ENCODE results near the gene CCDC17. TPM values are rescaled to one million over a fixed set of nuclear protein-coding genes. Genes with fewer than 3 reads are reported as not detected.
A peak's percentile ranks its signal among the peaks of the same experiment; 100 is the strongest.

CCDC17 gene
- total RNA-seq: 1 to 10 TPM in 3 of 9 donors, under 1 TPM in 6; 0.20 to 1.3 (median 0.93) TPM
- polyA plus RNA-seq: 1 to 10 TPM in 1 of 2 donors, under 1 TPM in 1; 0.35 to 2.0 TPM
- long read RNA-seq, donor 1: 0 reads
- long read RNA-seq, donor 2: 0 reads
- long read RNA-seq, donor 3: 0 reads

DNA sequence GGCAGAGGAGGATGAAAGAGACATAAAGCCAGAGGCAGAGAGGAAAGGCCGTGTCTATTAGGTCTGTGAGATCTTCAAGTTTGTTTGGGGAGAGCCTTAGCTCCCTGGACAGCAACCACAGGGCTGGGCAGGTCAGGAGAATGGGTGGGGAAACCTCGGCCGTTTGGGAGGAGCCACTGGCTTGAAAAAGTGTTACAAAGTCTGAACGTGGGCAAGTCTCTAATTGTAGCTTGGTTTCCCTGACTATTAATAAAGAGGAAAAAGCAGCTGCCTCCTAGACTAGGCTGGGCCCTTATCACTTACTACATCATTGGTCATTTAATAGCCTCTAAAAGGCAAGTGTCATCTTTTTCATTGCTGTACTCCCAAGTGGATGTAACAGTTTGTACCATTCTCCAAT is at the start of gene CCDC17:
TSS of gene CCDC17 (minus strand) at position 83 of the 400 bp plus-strand sequence. CDS start 145 bp downstream, outside the sequence.
- Histone ChIP-seq H3K36me3 (peaks cover 0 to 79% (median 48%) of the 10 kb centered on the region in 9 donors), H3K9me3 (no peaks in the 10 kb centered on the region), H3K4me1 (peaks cover 0 to 39% (median 16%) of the 10 kb centered on the region in 12 donors), H3K4me3 (peak within 1 kb of the TSS in 10 of 12 donors; percentile 11 to 50 (median 38)), H3K27me3 (no peaks in the 10 kb centered on the region), H3K27ac (peak within 1 kb of the TSS in 2 of 12 donors; percentile 11 to 66)
- ATAC-seq: peak in 1 of 4 donors; percentile 3
- DNase-seq: no peak
- 29 to 49% (median 34%) methylated on average over 4 of the region's 4 CpGs for WGBS, 4 donors
- intact Hi-C loops (cut with DNase I): no loop called here
- TF ChIP-seq, protein P1, sequence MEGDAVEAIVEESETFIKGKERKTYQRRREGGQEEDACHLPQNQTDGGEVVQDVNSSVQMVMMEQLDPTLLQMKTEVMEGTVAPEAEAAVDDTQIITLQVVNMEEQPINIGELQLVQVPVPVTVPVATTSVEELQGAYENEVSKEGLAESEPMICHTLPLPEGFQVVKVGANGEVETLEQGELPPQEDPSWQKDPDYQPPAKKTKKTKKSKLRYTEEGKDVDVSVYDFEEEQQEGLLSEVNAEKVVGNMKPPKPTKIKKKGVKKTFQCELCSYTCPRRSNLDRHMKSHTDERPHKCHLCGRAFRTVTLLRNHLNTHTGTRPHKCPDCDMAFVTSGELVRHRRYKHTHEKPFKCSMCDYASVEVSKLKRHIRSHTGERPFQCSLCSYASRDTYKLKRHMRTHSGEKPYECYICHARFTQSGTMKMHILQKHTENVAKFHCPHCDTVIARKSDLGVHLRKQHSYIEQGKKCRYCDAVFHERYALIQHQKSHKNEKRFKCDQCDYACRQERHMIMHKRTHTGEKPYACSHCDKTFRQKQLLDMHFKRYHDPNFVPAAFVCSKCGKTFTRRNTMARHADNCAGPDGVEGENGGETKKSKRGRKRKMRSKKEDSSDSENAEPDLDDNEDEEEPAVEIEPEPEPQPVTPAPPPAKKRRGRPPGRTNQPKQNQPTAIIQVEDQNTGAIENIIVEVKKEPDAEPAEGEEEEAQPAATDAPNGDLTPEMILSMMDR (IDR thresholded peaks at IDR 0.05): no peak
- no peak for TF ChIP-seq POLR2A (IDR thresholded peaks at IDR 0.05)

DNA sequence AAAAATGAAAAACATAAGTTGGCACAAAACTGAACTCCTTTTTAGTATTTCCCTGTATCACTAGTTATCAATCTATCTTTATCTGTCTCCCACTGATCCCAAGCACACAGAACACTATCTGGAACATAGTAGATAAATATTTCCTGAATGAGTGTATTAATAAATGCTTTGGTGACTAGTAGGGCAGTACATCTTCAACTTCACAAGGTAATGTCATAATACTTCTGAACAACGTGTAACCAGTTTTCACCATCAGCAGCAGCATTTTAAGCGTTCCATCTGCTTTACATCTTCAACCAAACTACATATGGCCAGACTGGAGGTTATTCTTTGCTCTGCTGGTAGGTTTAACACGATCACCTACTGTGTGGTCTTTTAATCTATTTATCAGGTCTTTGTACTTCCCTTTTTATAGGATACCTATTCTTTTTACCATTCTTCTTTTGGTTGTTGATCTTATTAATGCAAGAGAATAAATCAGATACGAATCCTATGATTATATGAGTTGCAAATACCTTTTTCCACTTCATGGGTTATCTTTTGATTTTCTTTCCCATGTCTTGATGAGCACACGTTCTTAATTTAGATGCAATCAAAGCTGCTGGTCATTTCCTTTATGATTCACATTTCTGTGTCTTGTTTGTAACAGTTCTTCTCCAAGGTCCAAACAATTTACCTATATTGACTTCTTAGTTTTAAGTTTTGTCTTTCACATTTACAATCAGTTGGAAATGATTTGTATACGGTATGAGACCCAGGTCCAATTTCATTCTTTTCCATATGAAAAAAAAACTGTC is 46.2 kb upstream of the CCDC17 start:
- intact Hi-C loops (cut with DNase I): no loop called here

DNA sequence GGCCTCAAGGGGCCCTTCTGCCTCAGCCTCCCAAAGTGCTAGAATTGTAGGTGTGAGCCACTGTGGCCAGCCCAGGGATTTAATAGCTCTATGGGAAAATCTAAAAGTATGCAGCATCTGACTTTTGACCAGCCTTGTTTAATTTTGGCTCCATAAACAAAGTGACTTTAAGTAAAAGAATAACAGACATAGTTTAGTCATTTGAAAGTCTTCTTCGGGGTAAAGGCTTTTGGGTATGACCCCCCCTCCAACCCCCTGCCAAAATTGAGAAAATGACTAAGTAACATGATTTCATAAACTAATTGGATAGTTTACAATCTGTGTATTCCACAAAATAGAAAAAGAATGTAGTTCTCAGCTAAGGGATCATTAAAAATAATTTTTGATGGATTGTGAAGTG is 45.5 kb upstream of the CCDC17 start:
- 64 to 79% (median 70%) methylated on average over 1 of the region's 1 CpG for WGBS, 4 donors
- Histone ChIP-seq H3K27ac (no peak overlapping the region), H3K36me3 (peaks cover 0 to 14% (median 0%) of the 10 kb centered on the region in 9 donors), H3K4me1 (peaks cover 0 to 76% (median 60%) of the 10 kb centered on the region in 12 donors), H3K27me3 (no peaks in the 10 kb centered on the region), H3K9me3 (no peaks in the 10 kb centered on the region), H3K4me3 (no peak overlapping the region)
- intact Hi-C loops (cut with DNase I): no loop called here
- no peak for TF ChIP-seq POLR2A (IDR thresholded peaks at IDR 0.05)
- TF ChIP-seq, protein P1 (IDR thresholded peaks at IDR 0.05): no peak
- no peak for ATAC-seq
- DNase-seq: no peak

More for the DNA sequence above, 46.2 kb upstream of the CCDC17 start:
- WGBS, 4 donors: 62 to 73% (median 68%) methylated on average over 6 of the region's 6 CpGs
- H3K27me3 ChIP-seq: no peaks in the 10 kb centered on the region
- DNase-seq (no peak), ATAC-seq (no peak)
- TF ChIP-seq, protein P1 (IDR thresholded peaks at IDR 0.05): no peak
- no peak for TF ChIP-seq POLR2A (IDR thresholded peaks at IDR 0.05)
- H3K9me3 ChIP-seq: no peaks in the 10 kb centered on the region
- H3K36me3 ChIP-seq: peaks cover 0 to 18% (median 0%) of the 10 kb centered on the region in 9 donors
- H3K27ac ChIP-seq: peak overlapping the region in 1 of 12 donors; percentile 1
- H3K4me3 ChIP-seq: no peak overlapping the region
- H3K4me1 ChIP-seq: peaks cover 0 to 83% (median 66%) of the 10 kb centered on the region in 12 donors

DNA sequence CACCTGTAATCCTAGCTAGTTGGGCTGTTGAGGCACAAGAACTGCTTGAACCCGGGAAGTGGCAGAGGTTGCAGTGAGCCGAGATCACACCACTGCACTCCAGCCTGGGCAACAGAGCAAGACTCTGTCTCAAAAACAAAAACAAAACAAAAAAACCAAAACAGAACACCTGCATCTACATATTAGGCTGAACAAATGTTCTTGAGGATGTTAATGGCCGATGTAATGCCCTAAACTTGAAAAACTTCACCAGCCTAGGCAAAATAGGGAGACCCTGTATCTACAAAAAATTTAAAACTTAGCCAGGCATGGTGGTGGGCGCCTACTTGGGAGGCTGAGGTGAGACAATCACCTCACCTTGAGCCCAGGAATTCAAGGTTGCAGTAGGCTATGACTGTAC is 44.7 kb upstream of the CCDC17 start:
- Histone ChIP-seq H3K9me3 (no peaks in the 10 kb centered on the region), H3K27me3 (no peaks in the 10 kb centered on the region), H3K36me3 (peaks cover 0 to 13% (median 0%) of the 10 kb centered on the region in 9 donors), H3K4me3 (no peak overlapping the region), H3K27ac (no peak overlapping the region), H3K4me1 (peaks cover 0 to 69% (median 52%) of the 10 kb centered on the region in 12 donors)
- no peak for TF ChIP-seq POLR2A (IDR thresholded peaks at IDR 0.05)
- TF ChIP-seq, protein P1 (IDR thresholded peaks at IDR 0.05): no peak
- 90 to 99% (median 96%) methylated on average over 4 of the region's 4 CpGs for WGBS, 4 donors
- no peak for DNase-seq
- intact Hi-C loops (cut with DNase I): no loop called here
- ATAC-seq: no peak

Data from heart left ventricle (tissue), 16 donors.